Activated effector memory CD4-positive, alpha-beta T cell treated with Interleukin-2 at 50 U/mL for 16 hours (primary cell): ENCODE measurements around the gene SLC2A4RG.
A peak's percentile ranks its signal among the peaks of the same experiment; 100 is the strongest.
"Not testable (repeated sequence)": the region's sequence is repeated elsewhere in the genome, so short reads cannot be mapped to it uniquely, and the experiment has no call there.

Experiments used
- DNase-seq: peaks from one replicate; pipeline ENCODE4 v3.0.0-alpha.2; 2020

The SLC2A4RG gene

DNA sequence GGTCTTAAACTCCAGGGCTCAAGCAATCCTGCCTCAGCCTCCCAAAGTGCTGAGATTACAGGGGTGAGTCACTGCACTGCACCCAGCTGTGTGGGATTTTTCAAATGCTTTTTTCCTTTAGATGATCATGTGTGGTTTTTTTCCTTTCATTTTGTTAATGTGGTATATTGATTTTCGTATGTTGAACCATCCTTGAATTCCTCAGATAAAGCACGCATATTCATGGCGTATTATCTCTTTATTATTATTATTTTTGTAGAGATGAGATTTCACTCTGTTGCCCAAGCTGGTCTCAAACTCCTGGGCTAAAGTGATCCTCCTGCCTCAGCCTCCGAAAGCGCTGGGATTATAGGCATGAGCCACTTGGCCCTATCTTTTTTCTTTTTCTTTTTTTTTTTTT is 24.7 kb upstream of the SLC2A4RG start:
- DNase-seq, result no peak

DNA sequence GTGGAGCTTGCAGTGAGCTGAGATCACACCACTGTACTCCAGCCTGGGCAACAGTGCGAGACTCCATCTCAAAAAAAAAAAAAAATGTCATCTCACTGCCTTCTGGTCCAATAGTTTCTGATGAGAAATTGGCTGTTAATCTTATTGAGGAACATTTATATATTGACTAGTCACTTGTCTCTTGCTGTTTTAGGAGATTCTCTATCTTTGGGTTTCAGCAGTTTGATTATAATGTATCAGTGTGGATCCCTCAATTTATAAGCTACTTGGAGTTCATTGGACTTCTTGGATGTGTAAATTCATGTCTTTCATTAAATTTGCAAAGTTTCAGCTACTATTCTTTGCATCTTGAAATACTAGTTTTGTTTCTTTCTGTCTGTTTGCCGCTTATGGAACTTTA is 20.6 kb upstream of the SLC2A4RG start:
- DNase-seq, result no peak

DNA sequence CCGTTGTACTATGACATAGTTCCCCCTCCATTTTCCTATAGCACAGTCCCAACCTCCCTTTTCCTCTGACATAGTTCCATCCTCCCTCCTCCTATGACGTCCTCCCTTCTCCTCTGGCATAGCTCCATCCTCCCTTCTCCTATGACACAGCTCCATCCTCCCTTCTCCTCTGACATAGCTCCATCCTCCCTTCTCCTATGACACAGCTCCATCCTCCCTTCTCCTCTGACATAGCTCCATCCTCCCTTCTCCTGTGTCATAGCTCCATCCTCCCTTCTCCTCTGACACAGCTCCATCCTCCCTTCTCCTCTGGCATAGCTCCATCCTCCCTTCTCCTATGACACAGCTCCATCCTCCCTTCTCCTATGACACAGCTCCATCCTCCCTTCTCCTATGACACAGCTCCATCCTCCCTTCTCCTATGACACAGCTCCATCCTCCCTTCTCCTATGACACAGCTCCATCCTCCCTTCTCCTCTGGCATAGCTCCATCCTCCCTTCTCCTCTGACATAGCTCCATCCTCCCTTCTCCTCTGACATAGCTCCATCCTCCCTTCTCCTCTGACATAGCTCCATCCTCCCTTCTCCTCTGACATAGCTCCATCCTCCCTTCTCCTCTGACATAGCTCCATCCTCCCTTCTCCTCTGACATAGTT is 16.5 kb upstream of the SLC2A4RG start:
- not testable (repeated sequence) for DNase-seq

DNA sequence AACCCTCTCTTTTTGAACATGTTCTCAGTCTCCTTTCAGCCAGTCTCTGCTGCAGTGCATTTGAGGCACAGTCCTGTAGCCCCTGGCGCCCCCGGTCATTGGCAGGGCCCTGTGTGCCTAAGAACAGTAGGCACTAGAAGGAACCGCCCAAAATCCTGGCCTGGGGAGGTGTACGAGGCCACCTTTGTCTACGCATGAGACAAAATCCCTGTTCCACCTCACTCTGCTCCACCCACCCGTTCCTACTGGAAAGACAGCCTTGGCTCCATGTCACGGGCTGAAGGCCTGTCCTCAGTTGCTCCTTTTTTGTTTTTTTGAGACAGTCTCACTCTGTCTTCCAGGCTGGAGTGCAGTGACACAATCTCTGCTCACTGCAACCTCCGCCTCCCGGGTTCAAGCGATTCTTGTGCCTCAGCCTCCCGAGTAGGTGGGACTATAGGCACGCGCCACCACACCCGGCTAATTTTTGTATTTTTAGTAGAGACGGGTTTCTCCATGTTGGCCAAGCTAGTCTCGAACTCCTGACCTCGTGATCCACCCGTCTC is 9.3 kb upstream of the SLC2A4RG start:
- not testable (repeated sequence) for DNase-seq

DNA sequence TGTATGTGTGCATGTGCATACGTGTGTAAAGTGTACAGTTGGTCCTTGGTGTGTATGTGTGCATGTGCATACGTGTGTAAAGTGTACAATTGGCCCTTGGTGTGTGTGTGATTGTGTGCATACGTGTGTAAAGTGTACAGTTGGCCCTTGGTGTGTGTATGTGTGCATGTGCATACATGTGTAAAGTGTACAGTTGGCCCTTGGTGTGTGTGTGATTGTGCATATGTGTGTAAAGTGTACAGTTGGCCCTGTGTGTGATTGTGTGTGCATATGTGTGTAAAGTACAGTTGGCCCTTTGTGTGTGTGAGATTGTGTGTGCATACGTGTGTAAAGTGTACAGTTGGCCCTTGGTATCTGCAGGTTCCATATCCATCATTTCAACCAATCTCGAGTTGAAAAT is 8.2 kb upstream of the SLC2A4RG start:
- no peak for DNase-seq

DNA sequence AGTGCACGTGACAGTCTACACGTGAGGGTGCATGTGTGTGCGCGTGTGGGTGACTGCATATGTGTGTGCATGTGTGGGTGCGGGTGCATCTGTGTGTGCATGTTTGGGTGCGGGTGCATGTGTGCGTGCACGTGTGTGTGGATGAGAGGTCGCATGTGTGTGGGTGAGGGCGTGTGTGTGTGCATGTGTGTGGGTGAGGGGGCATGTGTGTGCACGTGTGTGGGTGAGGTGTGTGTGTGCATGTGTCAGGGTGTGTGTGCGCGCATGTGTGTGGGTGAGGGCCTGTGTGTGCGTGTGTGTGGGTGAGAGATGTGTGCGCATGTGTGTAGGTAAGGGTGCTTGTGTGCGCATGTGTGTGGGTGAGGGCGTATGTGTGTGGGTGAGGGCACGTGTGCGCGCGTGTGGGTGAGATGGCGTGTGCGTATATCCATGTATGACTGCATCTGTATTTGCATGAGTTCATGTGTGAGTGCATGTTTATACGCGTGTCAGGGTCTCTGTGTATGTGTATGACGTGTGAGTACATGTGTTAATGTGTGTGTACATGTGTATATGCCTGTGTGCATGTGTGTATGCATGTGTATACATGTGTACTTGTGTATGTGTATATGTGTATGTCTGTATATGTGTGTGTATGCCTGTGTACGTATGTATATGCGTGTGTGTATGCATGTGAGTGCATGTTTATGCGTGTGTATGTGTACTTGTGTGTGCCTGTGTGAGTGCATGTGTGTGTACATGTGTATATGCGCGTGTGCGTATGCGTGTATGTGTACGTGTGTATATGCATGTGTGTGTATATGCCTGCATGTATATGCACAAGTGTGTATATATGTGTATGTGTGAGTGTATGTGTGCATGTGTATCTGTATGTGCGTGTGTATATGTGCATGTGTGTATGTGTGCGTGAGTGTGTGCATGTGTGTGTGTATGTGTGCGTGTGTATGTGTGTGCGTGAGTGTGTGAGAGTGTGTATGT is 7.2 kb upstream of the SLC2A4RG start:
- DNase-seq, result no peak

DNA sequence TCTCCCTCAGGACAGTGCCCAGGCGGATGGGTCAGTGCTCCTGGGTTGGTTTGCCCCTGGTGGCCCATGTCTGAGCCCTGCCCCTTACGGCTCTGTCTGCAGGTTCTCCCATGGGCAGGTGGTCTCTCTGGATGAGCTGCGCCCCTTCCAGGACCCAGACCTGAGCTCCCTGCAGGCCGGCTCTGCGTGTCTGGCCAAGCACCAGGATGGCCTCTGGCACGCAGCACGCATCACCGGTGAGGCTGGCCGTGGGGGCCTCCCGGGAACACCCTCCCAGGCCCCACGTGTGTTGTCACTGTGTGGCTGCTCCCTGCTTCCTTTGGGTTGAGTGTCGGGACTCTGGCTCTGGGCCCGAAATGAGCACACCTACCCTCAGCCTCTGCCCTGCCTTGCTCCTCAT is 6.5 kb upstream of the SLC2A4RG start:
- no peak for DNase-seq

DNA sequence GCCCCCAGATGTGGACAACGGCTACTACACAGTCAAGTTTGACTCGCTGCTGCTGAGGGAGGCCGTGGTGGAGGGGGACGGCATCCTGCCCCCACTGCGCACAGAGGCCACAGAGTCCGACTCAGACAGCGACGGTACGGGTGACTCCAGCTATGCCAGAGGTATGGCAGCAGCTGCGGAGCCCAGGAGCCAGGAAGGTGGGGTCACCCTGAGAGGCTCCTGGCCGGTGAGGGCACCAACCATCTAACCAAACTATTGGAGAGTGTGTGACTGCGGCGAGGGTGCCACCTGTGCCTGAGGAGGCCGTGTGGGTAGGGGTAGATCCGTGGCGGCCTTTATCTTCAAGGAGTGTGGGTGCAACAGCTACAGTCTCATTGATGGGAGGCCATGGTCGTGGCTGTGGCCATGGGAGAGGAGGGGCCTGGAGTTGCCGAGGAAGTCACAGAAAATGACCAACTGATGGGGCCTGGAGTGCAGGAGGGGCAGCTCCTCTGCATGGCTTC is 5.9 kb upstream of the SLC2A4RG start:
- no peak for DNase-seq

DNA sequence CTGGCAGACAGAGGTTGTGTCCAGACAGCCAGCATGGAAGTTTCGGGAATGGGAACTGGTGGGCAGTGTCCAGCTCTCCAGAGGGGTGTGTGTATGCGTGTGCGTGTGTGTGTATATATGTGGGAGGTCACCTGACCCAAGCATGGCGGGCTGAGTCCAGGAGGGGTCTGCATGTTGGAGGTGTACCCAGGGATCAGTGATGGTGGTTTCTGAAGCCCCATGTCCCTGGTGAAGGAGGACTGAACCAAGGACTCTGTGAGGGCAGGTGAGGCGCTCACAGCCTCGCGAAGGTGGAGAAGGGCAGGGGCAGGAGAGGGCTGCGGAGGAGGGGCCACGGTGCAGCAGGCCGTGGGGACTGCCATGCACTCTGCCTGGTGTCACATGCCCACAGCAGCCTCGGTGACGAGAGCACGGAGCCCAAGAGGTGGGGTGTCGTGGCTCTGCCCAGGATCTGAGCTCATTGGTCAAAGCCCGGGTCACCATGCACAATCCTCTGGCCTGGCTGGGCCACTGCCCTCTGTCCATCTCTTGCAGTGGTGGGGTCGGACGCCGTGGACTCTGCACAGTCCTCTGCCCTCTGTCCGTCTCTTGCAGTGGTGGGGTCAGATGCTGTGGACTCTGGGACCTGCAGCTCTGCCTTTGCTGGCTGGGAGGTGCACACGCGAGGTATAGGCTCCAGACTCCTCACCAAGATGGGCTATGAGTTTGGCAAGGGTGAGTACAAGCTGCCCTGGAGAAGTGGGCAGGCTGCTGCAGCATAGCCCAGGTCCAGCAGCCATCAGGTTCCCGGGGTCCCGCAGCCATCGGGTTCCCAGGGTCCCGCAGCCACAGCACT is 5.2 kb upstream of the SLC2A4RG start:
- no peak for DNase-seq

DNA sequence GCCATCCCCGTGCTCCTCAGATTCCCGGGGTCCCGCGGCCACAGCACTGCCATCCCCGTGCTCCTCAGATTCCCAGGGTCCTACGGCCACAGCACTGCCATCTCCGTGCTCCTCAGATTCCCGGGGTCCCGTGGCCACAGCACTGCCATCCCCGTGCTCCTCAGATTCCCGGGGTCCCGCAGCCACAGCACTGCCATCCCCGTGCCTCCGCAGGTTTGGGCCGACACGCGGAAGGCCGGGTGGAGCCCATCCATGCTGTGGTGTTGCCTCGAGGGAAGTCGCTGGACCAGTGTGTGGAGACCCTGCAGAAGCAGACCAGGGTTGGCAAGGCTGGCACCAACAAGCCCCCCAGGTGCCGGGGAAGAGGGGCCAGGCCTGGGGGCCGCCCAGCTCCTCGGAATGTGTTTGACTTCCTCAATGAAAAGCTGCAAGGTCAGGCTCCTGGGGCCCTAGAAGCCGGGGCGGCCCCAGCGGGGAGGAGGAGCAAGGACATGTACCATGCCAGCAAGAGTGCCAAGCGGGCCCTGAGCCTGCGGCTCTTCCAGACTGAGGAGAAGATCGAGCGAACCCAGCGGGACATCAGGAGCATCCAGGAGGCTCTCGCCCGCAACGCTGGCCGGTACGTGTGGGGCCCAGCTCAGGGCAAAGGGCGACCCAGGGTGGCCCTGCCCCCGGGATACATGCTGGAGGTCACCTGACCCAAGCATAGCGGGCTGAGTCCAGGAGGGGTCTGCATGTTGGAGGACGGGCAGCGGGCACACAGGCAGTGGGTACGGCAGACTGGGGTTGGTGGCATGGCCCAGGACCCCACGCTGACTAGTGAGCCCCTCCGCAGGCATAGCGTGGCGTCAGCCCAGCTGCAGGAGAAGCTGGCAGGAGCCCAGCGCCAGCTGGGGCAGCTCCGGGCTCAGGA is 4.4 kb upstream of the SLC2A4RG start:
- no peak for DNase-seq

DNA sequence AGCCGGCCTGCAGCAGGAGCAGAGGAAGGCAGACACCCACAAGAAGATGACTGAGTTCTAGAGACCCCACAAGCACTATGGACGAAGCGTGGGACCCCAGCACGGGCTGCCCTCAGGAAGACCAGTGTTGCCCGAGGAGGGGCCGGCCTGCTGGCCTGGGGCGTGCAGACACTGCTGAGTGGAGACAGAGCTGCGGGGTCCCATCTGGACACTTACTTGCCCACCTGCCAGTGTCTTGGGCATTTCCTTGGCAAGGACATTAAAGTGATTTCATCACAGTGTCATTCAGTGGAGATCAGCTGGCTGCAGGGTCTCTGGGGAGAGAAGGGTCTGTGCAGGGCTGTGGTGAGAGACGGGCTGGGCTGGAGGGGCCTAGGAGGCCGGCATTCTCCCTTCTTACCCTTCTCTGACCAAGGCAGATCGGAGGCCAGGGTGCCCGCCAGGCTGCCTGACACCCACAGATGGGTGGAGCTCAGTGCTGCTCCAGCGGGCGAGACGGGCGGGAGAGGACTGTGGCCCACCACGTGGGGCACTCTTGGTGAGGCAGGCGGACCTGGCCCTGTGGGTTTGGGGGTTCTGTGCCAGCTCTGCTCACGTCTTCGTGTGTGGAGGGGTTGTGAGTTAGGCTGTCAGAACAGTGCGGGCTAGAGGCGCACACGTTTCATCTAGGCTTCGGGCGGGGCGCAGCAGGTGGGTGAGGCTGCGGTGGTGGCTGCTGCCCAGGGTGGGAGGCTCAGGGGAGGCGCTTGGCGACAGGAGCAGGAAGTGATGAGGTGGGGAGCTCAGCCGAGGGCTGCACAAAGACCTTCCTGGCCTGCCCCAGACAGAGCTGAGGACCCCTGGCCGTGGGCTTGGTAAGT is 3.5 kb upstream of the SLC2A4RG start, which contains the start of gene LIME1:
Gene LIME1, plus strand, starts transcription at position 806 of the 860 bp plus-strand sequence. CDS start 886 bp downstream, outside the sequence.
- DNase-seq, result peak; percentile 77

DNA sequence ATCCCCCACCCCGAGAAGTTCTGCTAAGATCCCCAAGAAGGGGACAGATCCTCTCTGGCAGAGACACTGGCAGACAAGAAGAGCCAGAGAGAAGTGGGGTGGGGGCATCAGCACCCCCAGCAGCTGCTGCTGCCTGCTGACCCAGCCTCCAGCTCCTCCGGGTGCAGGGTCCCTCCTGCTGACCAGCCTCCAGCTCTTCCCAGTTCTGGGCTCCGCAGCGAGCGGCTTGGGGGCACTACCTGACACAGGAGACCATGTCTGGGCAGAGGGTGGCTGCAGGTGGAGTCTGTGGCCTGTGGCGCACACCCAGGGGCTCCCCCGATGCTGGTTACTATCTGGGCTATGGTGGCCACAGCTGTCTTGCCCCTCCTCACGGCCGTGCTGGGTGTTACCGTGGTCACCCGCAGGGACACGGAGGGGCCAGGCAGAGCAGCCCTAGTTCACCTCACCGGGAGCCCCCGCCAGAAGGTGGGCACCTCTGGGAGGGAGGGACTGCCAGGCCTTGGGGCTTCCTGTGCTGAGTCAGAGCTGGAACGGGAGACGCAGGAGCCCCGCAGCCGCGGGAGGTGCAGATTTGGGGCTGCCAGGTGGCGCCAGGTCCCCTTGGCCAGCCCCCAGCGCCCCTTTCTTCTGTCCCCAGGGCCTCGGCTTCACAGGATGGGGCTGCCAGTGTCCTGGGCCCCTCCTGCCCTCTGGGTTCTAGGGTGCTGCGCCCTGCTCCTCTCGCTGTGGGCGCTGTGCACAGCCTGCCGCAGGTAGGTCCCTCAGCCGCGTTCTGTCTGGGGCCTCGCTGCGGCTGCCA is 2.5 kb upstream of the SLC2A4RG start:
- peak; percentile 64 for DNase-seq

DNA sequence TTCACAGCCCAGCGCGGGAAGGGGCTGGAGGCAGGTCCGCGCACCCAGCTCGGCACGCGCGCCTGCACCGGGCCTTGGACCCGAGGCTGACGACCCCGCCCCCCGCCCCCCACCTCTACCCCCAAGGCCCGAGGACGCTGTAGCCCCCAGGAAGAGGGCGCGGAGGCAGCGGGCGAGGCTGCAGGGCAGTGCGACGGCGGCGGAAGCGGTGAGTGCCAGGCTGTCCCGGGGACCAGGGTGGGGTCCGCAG is 2.0 kb upstream of the SLC2A4RG start:
- no peak for DNase-seq

DNA sequence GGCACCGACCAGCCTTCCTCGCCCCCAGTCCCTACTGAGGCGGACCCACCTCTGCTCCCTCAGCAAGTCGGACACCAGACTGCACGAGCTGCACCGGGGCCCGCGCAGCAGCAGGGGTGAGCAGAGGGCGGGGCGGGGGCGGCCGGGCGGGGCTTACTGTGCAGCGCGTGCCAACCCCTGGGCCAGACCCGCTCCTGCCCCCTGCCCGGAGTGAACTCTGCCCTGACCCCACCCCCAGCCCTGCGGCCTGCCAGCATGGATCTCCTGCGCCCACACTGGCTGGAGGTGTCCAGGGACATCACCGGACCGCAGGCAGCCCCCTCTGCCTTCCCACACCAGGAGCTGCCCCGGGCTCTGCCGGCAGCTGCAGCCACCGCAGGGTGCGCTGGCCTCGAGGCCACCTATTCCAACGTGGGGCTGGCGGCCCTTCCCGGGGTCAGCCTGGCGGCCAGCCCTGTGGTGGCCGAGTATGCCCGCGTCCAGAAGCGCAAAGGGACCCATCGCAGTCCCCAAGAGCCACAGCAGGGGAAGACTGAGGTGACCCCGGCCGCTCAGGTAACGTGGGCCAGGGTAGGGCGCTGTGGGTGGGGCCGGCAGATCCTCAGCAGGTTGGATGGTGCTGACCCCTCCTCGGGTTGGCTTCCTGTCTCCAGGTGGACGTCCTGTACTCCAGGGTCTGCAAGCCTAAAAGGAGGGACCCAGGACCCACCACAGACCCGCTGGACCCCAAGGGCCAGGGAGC is 1.5 kb upstream of the SLC2A4RG start:
- peak; percentile 39 for DNase-seq

DNA sequence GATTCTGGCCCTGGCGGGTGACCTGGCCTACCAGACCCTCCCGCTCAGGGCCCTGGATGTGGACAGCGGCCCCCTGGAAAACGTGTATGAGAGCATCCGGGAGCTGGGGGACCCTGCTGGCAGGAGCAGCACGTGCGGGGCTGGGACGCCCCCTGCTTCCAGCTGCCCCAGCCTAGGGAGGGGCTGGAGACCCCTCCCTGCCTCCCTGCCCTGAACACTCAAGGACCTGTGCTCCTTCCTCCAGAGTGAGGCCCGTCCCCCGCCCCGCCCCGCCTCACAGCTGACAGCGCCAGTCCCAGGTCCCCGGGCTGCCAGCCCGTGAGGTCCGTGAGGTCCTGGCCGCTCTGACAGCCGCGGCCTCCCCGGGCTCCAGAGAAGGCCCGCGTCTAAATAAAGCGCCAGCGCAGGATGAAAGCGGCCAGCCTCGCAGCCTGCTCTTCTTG is 868 bp upstream of the SLC2A4RG start:
- peak; percentile 20 for DNase-seq

DNA sequence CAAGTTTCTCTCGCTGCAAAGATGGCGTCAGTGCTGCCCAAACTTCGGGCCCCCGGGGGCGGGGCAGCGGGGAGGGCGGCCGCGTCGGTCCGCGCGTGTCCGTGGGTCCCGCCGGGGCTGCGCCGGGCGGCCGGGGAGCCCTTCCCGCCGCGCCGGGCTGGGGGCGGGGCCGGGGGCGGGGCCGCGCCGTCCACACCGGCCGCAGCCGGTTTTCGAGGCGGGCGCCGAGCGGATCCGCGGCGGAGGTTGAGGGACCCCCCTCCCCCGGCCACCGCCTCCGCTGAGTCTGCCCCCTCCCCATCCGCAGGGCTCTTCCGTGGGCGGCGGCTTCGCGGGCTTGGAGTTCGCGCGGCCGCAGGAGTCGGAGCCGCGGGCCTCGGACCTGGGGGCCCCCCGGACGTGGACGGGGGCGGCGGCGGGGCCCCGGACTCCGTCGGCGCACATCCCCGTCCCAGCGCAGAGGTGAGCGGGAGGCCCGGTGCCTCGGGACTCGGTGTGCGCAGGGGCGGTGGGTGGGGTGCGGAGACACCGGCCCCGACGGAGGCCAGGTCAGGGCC is 572 bp downstream of the SLC2A4RG start:
- peak; percentile 48 for DNase-seq

DNA sequence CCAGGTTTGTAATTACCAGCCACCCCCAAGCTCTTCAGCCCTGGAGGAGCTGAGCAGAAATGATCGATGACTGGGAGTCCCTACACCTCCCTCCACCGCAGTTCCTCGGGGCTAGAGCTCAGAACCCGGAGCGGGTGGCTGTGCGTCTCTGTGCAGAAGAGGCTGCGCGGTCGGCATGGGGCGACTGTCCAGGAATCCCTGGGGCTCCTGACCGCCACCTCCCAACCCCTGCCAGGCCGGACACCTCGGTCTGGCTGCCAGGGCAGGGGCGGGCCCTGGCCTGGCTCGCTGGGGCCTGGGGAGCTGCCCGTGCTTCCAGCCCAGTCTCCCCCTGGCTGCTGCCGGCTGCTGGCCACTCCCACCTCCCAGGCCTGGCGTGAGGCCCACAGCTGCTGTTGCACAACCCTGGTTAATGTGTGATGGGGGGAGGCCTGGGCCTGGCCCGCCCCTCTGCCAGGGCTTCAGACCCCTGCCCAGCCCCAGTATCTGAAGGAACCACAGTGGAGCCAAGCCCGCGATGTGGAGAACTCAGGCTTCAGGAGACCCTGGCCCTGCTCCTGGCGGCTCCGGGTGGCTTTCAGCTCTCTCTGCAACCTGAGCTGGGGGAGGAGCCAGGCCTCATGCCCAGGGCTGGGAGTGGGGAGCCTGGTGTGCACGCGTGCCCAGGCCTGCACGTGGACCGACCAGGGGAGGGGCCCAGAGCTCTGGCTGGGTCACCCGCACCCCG is 1.2 kb downstream of the SLC2A4RG start:
- peak; percentile 31 for DNase-seq

DNA sequence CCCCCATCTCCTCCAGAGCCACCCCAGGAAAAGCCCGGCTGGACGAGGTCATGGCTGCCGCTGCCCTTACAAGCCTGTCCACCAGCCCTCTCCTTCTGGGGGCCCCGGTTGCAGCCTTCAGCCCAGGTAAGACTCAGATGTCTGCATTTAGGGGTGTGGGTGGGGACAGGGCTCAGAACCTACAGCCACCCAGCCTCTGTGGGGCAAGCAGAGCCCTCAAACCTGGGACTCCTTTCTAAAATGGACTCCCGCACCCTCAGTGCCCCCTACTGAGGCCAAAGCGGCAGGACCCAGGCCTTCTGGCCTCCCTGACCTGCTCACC is 1.7 kb downstream of the SLC2A4RG start:
- no peak for DNase-seq
